Keratinocyte (primary cell): ENCODE measurements around the gene CEACAM19. TPM values are rescaled to one million over a fixed set of nuclear protein-coding genes. Genes with fewer than 3 reads are reported as not detected.

Source experiments
- DNase-seq: peaks from one replicate; pipeline ENCODE4 v3.0.0-alpha.2; 2011; ENCODE audit warnings: low read depth, missing footprints, low spot score
- FAIRE-seq: peaks from 2 replicates; lab custom pipeline; 2011; peaks lifted over from hg19 to GRCh38; lab: Jason Lieb, UNC
- H2AFZ ChIP-seq: 2 replicates; pipeline ENCODE4 v1.6.0; 2012; ENCODE audit warnings: low read length, control low read depth, inconsistent platforms; ENCODE audit not compliant: control insufficient read depth
- H3K27ac ChIP-seq: 2 replicates; pipeline ENCODE4 v1.5.1; 2011; ENCODE audit warnings: low read length; ENCODE audit not compliant: control insufficient read depth, insufficient read depth
- H3K27me3 ChIP-seq: 3 replicates; pipeline ENCODE4 v1.6.0; 2011; ENCODE audit warnings: low read length; ENCODE audit not compliant: control insufficient read depth, insufficient read depth; ENCODE audit errors: extremely low read depth
- H3K36me3 ChIP-seq, 2 experiments: 2 replicates in 1 of 2; 3 replicates in 1 of 2; pipeline ENCODE4 v1.5.1; 2011; ENCODE audit warnings: low read length in 2 of 2, mild to moderate bottlenecking in 1 of 2; ENCODE audit not compliant: control insufficient read depth in 2 of 2, insufficient read depth in 2 of 2; ENCODE audit errors: extremely low read depth in 1 of 2
- H3K4me1 ChIP-seq: 3 replicates; pipeline ENCODE4 v1.5.1; 2011; ENCODE audit warnings: low read length; ENCODE audit not compliant: control insufficient read depth, insufficient read depth; ENCODE audit errors: extremely low read depth
- H3K4me2 ChIP-seq: 3 replicates; pipeline ENCODE4 v1.6.0; 2011; ENCODE audit warnings: low read depth, low read length; ENCODE audit not compliant: control insufficient read depth, insufficient read depth; ENCODE audit errors: extremely low read depth
- H3K4me3 ChIP-seq, 3 experiments: fragments of 200-600 bp in 1 of 3; sonication (generic) in 1 of 3; 2 replicates in 2 of 3; 3 replicates in 1 of 3; pipeline ENCODE4 v1.5.1; 2011 to 2016; ENCODE audit warnings: low read length in 3 of 3, mild to moderate bottlenecking in 3 of 3, control low read depth in 2 of 3, inconsistent platforms in 1 of 3, low read depth in 1 of 3, mixed read lengths in 1 of 3, mixed run types in 1 of 3, moderate library complexity in 1 of 3; ENCODE audit not compliant: control insufficient read depth in 2 of 3, insufficient read depth in 2 of 3; ENCODE audit errors: extremely low read depth in 1 of 3
- H3K79me2 ChIP-seq: 2 replicates; pipeline ENCODE4 v1.6.0; 2012; ENCODE audit warnings: low read length; ENCODE audit not compliant: control insufficient read depth, insufficient read depth
- H3K9ac ChIP-seq: 3 replicates; pipeline ENCODE4 v1.6.0; 2011; ENCODE audit warnings: low read length; ENCODE audit not compliant: control insufficient read depth, insufficient read depth; ENCODE audit errors: extremely low read depth
- H3K9me1 ChIP-seq: 3 replicates; pipeline ENCODE4 v1.6.0; 2011; ENCODE audit warnings: low read length; ENCODE audit not compliant: control insufficient read depth, insufficient read depth; ENCODE audit errors: extremely low read depth
- H3K9me3 ChIP-seq: 2 replicates; pipeline ENCODE4 v1.5.1; 2012; ENCODE audit warnings: low read depth, low read length; ENCODE audit not compliant: control insufficient read depth
- H4K20me1 ChIP-seq: 3 replicates; pipeline ENCODE4 v1.6.0; 2011; ENCODE audit warnings: low read length; ENCODE audit not compliant: control insufficient read depth, insufficient read depth; ENCODE audit errors: extremely low read depth
- CTCF ChIP-seq, 3 experiments: IDR thresholded peaks in 1 of 3; conservative IDR thresholded peaks in 1 of 3; optimal IDR thresholded peaks in 1 of 3; 2 replicates in 2 of 3; 3 replicates in 1 of 3; pipeline versions ENCODE3 to v1.5.1; 2011; ENCODE audit warnings: low read length in 3 of 3, mild to moderate bottlenecking in 3 of 3, moderate library complexity in 2 of 3, control low read depth in 1 of 3, inconsistent platforms in 1 of 3; ENCODE audit not compliant: insufficient read depth in 2 of 3; ENCODE audit errors: extremely low read depth in 1 of 3
- EZH2 ChIP-seq: IDR thresholded peaks from one replicate; pipeline ENCODE4 v1.6.1; 2012; ENCODE audit warnings: inconsistent platforms, mild to moderate bottlenecking, low read length, moderate library complexity
- dilution Hi-C: fragments of 300-500 bp; cut with MboI; formaldehyde crosslinking; loops from one replicate; pipeline ENCODE4 v1.7.0; 2020; ENCODE audit warnings: low sequenced_read_pairs; ENCODE audit not compliant: extremely low pct_ligation_motif_present
- polyA plus RNA-seq, 5 experiments: library from polyadenylated mRNA; depleted of rRNA in 3 of 5; stranded (reverse) in 3 of 5; stranded (forward) in 1 of 5; unstranded in 1 of 5; fragments of >200 nt; gene quantifications; 1 replicate in 1 of 5; 2 replicates in 3 of 5; 3 replicates in 1 of 5; pipeline versions ENCODE4 v1.2.1 to v1.2.3, GENCODE V29; 2011 to 2012; ENCODE audit warnings: missing spikeins in 2 of 5, low read depth in 1 of 5, low replicate concordance in 1 of 5

CEACAM19 gene
- polyA plus RNA-seq, 1 donor (not counting 4 experiments of a cell fraction or from before 2014, with no cell fraction given), result 3.7 TPM

- Histone ChIP-seq H3K9me3 (no peaks in the 10 kb centered on the region), H3K4me3 (no peak overlapping the region), H3K4me2 (no peak overlapping the region), H3K27ac (no peak overlapping the region), H3K27me3 (no peaks in the 10 kb centered on the region), H3K79me2 (no peaks in the 10 kb centered on the region), H3K4me1 (peaks cover 5% of the 10 kb centered on the region), H2AFZ (no peak overlapping the region), H3K9ac (no peak overlapping the region), H4K20me1 (no peaks in the 10 kb centered on the region), H3K9me1 (no peaks in the 10 kb centered on the region), H3K36me3 (no peaks in the 10 kb centered on the region)
- dilution Hi-C loops, result no loop called here
- FAIRE-seq (no peak), DNase-seq (no peak)
- no peak for TF ChIP-seq EZH2
- TF ChIP-seq CTCF (optimal IDR thresholded peaks at IDR 0.05 in 1 of 3, IDR thresholded peaks at IDR 0.05 in 1 of 3, conservative IDR thresholded peaks at IDR 0.05 in 1 of 3; ENCODE audit: extremely low read depth in 1 of 3, insufficient read depth in 2 of 3, low read length in 3 of 3), result no peak
Measured at GRCh38 chr19:44731081-44731480, 59.8 kb downstream of the CEACAM19 start.

- FAIRE-seq (no peak), DNase-seq (no peak)
- no peak overlapping the region for H2AFZ ChIP-seq
- dilution Hi-C loops, result no loop called here
- H3K27ac ChIP-seq, result no peak overlapping the region
- H4K20me1 ChIP-seq, result no peaks in the 10 kb centered on the region
- H3K4me3 ChIP-seq, result no peak overlapping the region
- H3K9ac ChIP-seq, result no peak overlapping the region
- H3K4me2 ChIP-seq, result no peak overlapping the region
- H3K9me3 ChIP-seq, result no peaks in the 10 kb centered on the region
- no peaks in the 10 kb centered on the region for H3K9me1 ChIP-seq
- peaks cover 7% of the 10 kb centered on the region for H3K4me1 ChIP-seq
- TF ChIP-seq EZH2, result no peak
- no peak for TF ChIP-seq CTCF (optimal IDR thresholded peaks at IDR 0.05 in 1 of 3, IDR thresholded peaks at IDR 0.05 in 1 of 3, conservative IDR thresholded peaks at IDR 0.05 in 1 of 3; ENCODE audit: extremely low read depth in 1 of 3, insufficient read depth in 2 of 3, low read length in 3 of 3)
- no peaks in the 10 kb centered on the region for H3K27me3 ChIP-seq
- no peaks in the 10 kb centered on the region for H3K36me3 ChIP-seq
- no peaks in the 10 kb centered on the region for H3K79me2 ChIP-seq
Measured at GRCh38 chr19:44731622-44732021, 60.3 kb downstream of the CEACAM19 start.
